HG03565 (cell line): Measurements from ENCODE around the gene FBXL20.
"Not testable (repeated sequence)": the region's sequence is repeated elsewhere in the genome, so short reads cannot be mapped to it uniquely, and the experiment has no call there.

ENCODE experiments used
- ATAC-seq: cut with Tn5 transposase; IDR thresholded peaks from one replicate; pipeline ENCODE4 v1.9.1; 2021; ENCODE audit warnings: mild to moderate bottlenecking, moderate library complexity; ENCODE audit not compliant: unreplicated experiment

FBXL20 gene

DNA sequence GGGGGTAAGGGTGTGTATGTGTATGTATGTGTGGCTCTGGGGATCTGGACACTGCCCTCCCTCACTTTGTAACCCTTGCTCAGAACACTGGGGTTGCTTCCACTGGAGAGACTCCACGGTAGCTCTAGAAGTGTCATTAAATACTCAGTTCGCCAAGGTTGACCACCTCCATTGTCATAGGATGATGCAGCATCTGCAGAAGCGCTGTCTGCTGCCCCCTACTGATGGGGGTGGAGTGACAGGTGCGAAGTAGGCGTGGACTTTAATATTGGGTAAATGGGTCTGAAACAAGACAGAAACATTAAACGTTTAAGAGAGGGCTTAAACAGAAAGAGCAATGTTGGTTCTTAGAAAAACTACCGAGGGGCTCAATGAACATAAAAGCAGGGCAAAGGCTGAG lies 140.1 kb downstream of the FBXL20 start:
- no peak for ATAC-seq

DNA sequence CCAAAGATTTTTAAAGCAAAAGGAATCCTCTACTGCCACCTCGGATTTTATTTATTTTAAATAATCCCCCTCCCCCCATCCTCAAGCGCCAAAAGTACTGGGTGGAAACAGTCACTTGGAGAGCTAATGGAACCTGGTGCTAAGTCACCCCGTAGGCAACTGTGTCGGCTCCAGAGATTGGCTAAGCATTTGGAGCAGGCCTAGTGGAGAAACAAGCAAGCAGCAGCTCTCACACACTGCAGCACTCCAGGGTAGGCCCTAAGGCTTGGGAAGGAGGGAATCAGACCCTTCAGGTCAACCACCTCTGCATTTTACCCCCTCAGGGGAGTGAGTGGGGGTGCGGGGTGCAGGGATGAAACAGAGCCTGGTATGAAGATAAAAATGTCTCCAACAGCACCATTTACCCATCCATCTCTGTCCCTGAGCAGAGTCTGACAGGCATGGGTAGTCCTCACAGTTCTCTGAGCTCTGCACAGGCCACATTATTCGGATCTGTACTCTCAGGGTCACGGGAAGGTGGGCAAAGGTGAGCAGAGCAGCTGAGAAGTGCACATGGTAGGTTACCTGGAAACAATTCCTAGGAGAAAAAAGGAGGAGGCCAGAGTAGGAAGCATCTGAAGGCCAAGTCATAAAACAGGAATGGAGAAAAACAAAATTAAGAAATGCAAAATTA lies 148.5 kb downstream of the FBXL20 start:
- ATAC-seq: no peak

DNA sequence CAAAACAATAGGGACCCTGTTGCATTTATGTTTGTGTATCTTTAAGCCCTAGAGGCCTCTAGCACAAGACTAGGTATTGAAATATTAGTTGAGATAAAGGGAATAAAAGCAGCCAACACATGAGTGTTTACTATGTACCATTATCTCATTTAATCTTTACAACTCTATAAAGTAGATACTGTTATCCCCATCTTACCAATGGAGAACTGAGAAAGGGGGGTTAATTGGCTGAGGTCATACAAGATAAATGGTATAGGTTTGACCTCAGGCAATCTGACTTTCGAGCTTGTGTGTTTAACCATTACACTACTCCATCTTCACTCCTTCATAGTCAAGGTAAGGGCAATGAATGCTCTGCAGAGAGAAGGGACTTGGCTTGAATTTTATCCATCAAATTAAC lies 149.4 kb downstream of the FBXL20 start:
- ATAC-seq: no peak

- not testable (repeated sequence) for ATAC-seq
These were observed 151.3 kb downstream of the FBXL20 start for GRCh38 chr17:39250076-39250475.

- no peak for ATAC-seq
These were observed 155.2 kb downstream of the FBXL20 start for GRCh38 chr17:39246274-39246673.

DNA sequence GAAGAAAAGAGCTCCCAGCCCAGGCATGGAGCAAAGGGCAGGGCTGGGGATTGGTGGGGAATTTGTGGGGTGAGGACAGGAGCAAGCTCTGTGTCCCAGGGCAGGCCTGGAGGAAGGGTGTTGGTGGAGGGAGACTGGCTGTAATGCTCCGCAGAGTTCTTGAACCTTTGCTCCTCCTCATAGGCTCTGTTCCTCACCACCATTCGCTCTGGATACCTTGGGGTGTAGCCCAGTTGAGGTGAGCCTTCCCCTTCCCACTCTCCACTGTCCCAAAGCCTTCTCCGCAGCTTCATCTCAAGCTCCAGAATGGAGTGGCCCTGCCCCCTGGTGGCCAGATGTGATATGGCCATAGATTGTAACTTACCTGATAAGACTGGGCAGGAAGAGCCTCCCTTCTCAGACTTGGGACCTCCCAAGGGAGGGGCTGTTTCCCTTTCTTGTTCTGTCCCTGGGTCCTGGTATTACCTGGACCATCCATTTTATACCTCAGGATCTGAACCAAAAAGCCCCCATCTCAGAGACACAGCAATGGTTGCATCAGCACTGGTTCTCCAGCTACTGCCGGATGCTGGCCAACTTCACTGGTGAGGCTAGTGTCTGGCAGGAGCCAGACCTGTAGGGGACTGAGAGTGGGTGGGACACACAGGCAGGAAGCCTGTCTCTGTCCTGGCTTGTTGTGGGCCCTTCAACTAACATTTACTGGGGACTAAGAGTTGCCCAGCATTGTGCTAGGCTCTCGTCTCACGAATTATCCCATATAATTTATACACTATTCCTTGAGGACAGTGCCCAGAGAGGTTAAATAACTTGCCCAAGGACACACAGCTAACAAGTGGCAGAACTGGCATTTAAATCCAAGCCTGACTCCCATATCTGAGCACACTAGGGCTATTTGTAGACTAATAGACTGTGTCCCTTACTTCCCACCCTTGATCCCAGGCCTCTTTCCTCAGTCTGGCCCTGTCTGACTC lies 156.5 kb downstream of the FBXL20 start:
- no peak for ATAC-seq

GRCh38 chr17:39244016-39244599 lies 157.3 kb downstream of the FBXL20 start:
- no peak for ATAC-seq

DNA sequence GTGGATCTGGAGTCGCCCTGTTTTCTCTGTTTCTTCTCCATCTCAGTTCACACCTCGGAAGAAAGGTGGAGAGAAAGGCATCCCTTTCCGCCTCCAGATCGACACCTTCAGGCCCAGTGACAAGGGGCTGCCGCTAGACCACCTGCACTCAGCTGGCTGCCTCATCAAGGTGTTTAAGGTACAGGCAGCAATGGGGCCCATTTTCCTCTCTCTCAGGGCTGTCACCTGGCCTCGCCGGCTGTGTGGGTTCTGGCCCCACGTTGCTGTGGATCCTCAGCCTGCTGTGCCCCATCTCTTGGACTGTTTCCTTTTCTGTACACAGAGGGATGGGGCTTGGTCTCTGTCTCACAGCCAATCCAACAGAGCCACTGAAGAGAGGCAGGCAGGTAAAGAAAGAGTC lies 158.3 kb downstream of the FBXL20 start:
- no peak for ATAC-seq

- no peak for ATAC-seq
These were observed 160.8 kb downstream of the FBXL20 start for GRCh38 chr17:39240631-39241030.

DNA sequence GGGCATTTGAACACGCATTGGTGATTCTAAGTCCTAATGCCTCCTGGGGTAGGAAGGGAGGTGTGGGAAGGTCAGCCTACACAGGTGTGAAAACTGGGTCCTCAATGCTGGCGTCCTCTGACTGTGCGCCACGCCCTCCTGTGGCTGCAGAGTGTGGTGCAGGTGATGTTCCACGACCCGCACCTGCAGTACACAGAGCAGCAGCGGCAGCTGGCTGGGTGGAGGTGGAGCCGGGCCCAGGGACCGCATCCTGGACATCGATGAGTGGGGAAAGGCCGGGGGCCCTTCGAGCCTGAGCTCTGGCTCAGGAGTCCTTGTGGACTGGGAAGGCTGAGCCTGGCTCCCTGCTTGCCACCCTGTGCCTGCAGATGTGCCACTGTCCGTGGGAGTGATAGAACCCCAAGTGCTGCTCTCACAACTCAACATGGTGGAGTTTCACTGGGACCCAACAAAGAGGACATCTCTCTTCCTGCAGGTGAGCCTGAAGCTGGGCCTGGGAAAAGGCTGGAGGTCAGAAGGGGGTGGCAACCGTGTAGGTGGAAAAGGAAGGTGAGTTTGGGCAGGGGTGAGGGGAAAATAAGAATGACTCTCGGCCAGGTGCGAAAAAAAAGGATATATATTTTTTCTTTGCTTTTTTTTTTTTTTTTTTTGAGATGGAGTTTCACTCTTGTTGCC lies 161.6 kb downstream of the FBXL20 start:
- no peak for ATAC-seq

- ATAC-seq: no peak
These were observed 163.0 kb downstream of the FBXL20 start for GRCh38 chr17:39238311-39238972.

DNA sequence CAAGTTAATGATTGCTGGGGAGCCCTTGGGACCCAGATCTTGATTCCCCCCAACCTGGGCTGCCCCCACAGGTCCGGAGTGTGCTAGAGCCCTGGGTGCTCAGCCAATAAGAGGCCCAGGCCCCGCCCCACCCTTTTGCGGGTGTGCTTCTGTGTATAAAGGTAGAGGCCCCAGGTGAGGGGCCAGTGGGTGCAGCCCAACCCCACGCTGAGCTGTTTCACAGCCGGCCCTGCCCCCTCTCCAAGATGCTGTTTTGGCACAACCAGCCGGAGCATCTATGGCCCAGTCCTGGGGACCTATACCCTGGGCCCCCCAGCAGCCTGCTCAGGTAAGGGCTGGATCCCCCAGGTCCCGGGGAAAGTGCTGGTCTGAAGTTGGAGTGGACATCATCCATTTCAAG lies 163.8 kb downstream of the FBXL20 start:
- no peak for ATAC-seq

DNA sequence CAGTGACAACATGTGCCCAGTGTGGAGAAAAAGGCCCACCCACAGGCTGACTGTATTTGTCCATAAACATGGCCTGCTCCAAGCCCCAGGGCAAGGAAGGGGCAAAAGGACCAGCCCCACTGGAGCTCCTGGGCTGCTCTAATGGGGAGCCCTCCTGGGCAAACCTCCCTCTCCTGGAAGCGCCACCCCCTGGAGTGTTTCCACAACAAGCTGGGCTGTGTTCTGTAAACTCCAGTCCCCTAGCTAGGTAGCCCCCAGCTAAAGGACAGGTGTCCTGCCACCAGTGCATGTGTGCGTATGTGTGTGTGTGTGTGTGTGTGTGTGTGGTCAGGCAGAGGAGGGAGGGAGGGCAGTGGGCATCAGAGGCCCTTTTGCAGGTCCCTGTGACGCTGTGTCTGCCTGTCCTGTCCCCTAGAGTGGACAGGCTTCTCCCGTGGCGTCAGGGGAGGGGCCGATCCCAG lies 164.4 kb downstream of the FBXL20 start:
- no peak for ATAC-seq

- ATAC-seq: no peak
These were observed 164.9 kb downstream of the FBXL20 start for GRCh38 chr17:39236450-39236927.

- ATAC-seq: no peak
These were observed 165.6 kb downstream of the FBXL20 start for GRCh38 chr17:39235555-39236449.

DNA sequence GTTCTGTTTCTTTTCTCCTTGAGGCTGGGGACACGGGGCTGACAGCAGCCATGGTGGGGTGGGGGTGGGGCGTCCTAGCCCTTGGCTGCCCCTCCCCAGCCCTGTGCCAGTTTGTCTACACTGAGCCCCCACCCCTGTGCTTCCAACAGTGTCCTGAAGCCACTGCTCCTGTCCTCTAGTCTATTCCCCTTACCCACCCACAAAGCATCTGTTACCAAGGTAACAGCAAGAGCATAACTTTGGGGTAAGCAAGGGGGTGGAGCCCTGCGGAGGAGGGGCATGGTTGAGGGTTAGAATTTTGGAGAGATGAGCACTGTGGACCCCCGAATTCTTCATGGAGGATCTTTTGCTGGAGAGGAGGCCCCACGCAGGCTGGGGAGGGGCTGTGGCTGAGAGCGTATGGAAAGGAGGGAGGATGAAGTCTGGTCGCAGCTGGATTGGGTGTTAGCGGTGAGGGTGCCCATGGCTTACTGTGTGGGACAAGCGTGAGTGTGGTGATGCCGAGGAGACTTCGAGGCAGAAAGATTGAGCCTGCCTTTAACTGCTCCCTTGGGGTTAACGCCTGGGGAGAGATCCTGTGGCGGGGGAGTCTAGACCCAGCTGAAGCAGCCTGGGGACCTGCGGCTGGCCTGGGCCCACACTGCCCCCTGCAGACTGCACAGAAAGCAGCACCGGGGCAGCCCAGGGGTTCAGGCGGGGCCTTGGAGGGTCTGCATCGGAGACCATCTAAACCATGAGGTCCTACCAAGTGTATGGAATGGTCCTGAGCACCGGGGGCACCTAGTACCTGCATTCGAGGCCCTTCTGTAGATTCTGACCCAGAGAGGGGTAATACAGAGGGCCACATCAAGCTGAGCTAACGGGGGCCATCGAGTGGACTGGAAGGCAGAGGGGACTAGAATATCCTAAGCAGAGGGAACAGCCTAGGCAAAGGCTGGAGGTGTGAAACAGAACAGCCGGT lies 169.6 kb downstream of the FBXL20 start:
- ATAC-seq: no peak

- ATAC-seq: no peak
These were observed 170.3 kb downstream of the FBXL20 start for GRCh38 chr17:39231091-39231561.

DNA sequence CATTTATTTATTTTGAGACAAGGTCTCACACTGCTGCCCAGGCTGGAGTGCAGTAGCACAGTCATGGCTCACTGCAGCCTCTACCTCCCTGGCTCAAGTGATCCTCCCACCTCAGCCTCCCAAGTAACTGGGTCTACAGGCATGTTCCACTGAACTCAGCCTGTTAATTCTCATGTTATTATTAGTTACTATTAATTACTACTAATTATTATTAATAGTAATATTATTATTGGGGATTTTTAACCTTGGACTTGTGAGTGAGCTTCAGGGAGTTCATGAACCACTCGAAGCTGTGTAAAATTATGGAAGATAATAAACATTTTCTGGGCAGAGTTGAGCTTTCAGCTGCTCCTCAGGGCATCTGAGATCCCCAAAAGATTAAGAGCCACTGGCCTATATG lies 171.1 kb downstream of the FBXL20 start:
- no peak for ATAC-seq
